Esophagus (tissue), 2 donors: ENCODE results near the gene VPS13D. TPM values are rescaled to one million over a fixed set of nuclear protein-coding genes. Genes with fewer than 3 reads are reported as not detected.

Experiments used
- H3K27ac ChIP-seq, 2 donors: one replicate each; pipeline ENCODE4 v1.5.1; 2013; ENCODE audit warnings: low read depth in 2 of 2, mild to moderate bottlenecking in 2 of 2, inconsistent platforms in 1 of 2, low read length in 1 of 2, moderate library complexity in 1 of 2
- H3K27me3 ChIP-seq, 2 donors: one replicate each; pipeline ENCODE4 v1.6.1; 2013; ENCODE audit warnings: low read length in 2 of 2, control low read depth in 1 of 2, mild to moderate bottlenecking in 1 of 2; ENCODE audit not compliant: insufficient read depth in 2 of 2, control insufficient read depth in 1 of 2
- H3K36me3 ChIP-seq, 2 donors: one replicate each; pipeline ENCODE4 v1.6.1; 2013; ENCODE audit warnings: low read length in 1 of 2; ENCODE audit not compliant: control insufficient read depth in 2 of 2, insufficient read depth in 2 of 2
- H3K4me1 ChIP-seq, 2 donors: one replicate each; pipeline ENCODE4 v1.6.1; 2013; ENCODE audit warnings: low read length in 1 of 2; ENCODE audit not compliant: control insufficient read depth in 2 of 2, insufficient read depth in 2 of 2
- H3K4me3 ChIP-seq, 2 donors: one replicate each; pipeline ENCODE4 v1.5.1; 2013; ENCODE audit warnings: low read length in 2 of 2, mild to moderate bottlenecking in 2 of 2, low read depth in 1 of 2, moderate library complexity in 1 of 2
- H3K9me3 ChIP-seq, 2 donors: one replicate each; pipeline ENCODE4 v1.6.1; 2013; ENCODE audit warnings: mild to moderate bottlenecking in 2 of 2, low read depth in 1 of 2, low read length in 1 of 2, moderate library complexity in 1 of 2; ENCODE audit not compliant: control insufficient read depth in 2 of 2, insufficient read depth in 1 of 2
- WGBS, 2 donors: extraction: QIAGEN DNeasy Blood & Tissue Kit; methylation state at CpG; one replicate each; pipeline ENCODE4 v1.1.7; 2013; 5-methylcytosine and 5-hydroxymethylcytosine counted together
- polyA plus RNA-seq, 2 donors: library from polyadenylated mRNA; stranded (reverse); fragments of 200-250 nt; gene quantifications; one replicate each; pipeline ENCODE4 v1.2.3, GENCODE V29; 2013
- donor health status: healthy with polysubstance abuse.
- donor health status: Bipolar disorder and iron deficiency.

Gene VPS13D
- polyA plus RNA-seq, 2 donors = 26.3 to 36.9 TPM

GRCh38 chr1:12549460-12550349, 319.9 kb downstream of the VPS13D start:
- Histone ChIP-seq H3K36me3 (no peaks in the 10 kb centered on the region), H3K4me1 (peaks cover 5 to 6% of the 10 kb centered on the region in 2 donors), H3K9me3 (no peaks in the 10 kb centered on the region), H3K27ac (peak overlapping the region; percentile 47 to 56), H3K4me3 (no peak overlapping the region), H3K27me3 (no peaks in the 10 kb centered on the region)
- WGBS, 2 donors = 23 to 41% methylated on average over 30 to 31 of the region's 31 CpGs

- no peaks in the 10 kb centered on the region for H3K9me3 ChIP-seq
- H3K4me1 ChIP-seq = peaks cover 5 to 6% of the 10 kb centered on the region in 2 donors
- no peak overlapping the region for H3K4me3 ChIP-seq
- no peak overlapping the region for H3K27ac ChIP-seq
- no peaks in the 10 kb centered on the region for H3K36me3 ChIP-seq
- H3K27me3 ChIP-seq = no peaks in the 10 kb centered on the region
Measured at GRCh38 chr1:12551584-12551983, 321.8 kb downstream of the VPS13D start.

DNA sequence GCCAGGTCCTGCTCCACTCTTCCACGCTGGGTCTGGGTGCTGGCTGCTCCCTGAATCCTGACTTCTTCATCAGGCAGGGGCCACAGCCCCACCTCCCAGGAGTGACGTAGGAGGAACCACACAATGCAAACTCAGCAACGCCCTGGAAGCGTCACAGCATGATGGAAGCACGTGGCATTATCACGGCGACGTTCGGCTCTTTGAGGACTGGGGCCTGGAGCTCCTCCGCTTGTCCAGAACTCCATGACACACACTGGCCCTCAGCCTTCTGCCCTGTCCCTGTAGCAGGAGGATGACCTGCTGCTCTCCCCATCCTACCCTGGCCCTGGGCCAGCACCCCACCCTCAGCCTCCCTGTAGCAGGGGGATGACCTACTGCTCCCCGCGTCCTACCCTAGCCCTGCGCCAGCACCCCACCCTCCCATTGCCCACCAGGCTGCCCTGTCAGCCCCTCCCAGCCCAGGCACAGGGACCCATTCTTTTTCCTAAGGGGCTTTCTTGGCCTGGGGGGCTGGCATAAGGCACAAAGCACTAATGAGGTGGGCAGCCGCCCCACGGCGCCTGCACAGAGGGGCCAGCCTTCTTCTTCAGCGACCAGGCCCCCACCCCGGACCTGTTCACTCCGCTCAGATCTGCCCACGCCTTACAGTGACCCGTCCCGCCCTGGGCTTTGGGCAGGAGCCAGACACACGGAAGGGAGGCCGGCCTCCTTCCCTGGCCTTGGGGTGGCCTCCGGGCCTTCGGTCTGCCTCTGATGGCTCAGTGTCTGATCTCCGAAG, 322.5 kb downstream of the VPS13D start:
- 88 to 89% methylated on average over 27 of the region's 27 CpGs for WGBS, 2 donors
- peaks cover 5 to 6% of the 10 kb centered on the region in 2 donors for H3K4me1 ChIP-seq
- peak overlapping the region; percentile 36 to 44 for H3K27ac ChIP-seq

DNA sequence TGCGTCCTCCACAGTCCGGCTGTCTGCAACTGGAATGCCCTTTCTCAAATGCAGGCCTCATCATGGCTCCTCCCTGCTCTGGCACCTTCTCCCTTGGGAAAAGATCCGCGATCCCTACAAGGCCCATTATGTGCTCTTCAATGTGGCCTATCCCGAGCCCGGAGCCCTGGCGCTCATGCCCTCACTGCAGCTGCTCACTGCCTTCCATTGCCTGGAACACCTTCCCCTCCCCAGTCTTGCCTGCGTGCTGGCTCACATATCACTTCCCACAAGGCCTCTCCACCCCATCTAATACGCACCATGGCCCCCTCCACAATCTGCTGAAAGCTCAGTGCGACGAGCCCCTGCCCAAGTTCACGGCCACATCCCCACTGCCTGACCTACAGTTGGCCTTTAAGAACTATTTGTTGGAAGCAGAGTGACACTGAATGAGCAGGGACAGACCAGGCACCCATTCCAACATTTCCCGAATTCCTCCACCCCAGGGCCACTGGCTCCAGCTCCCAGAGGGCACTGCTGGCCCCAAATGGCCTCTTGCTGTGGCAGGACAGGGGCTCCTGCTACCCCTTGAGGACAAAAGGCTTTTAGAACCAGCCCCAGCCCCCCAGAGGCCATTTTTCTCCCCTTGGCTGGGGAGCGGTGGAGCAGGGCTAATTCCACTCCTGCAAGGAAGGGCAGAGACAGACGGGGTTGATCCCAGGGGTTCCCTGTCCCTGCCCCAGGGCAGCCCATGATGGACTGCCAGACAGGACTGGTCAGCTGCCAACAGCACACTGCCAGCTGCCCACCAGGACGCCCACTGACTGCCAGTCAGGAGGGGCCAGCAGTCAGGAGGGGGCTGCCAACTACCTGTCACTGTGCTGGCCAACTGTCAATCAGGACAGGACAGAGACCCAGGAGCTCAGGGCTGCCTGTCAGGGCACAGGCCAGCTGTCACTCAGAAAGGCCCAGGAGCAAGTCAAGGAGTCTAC, 323.4 kb downstream of the VPS13D start:
- peaks cover 5 to 6% of the 10 kb centered on the region in 2 donors for H3K4me1 ChIP-seq
- H3K9me3 ChIP-seq = peaks cover 0 to 2% of the 10 kb centered on the region in 2 donors
- no peaks in the 10 kb centered on the region for H3K36me3 ChIP-seq
- H3K4me3 ChIP-seq = no peak overlapping the region
- peak overlapping the region; percentile 44 to 71 for H3K27ac ChIP-seq
- no peaks in the 10 kb centered on the region for H3K27me3 ChIP-seq
- 78 to 80% methylated on average over 16 of the region's 16 CpGs for WGBS, 2 donors

More for the DNA sequence above, 322.5 kb downstream of the VPS13D start:
- no peaks in the 10 kb centered on the region for H3K27me3 ChIP-seq
- no peaks in the 10 kb centered on the region for H3K9me3 ChIP-seq
- no peak overlapping the region for H3K4me3 ChIP-seq
- no peaks in the 10 kb centered on the region for H3K36me3 ChIP-seq

GRCh38 chr1:12553963-12554362, 324.1 kb downstream of the VPS13D start:
- no peak overlapping the region for H3K4me3 ChIP-seq
- no peaks in the 10 kb centered on the region for H3K27me3 ChIP-seq
- no peaks in the 10 kb centered on the region for H3K36me3 ChIP-seq
- 85 to 88% methylated on average over 3 of the region's 3 CpGs for WGBS, 2 donors
- peaks cover 0 to 2% of the 10 kb centered on the region in 2 donors for H3K9me3 ChIP-seq
- peak overlapping the region; percentile 44 to 71 for H3K27ac ChIP-seq
- H3K4me1 ChIP-seq = peaks cover 5 to 6% of the 10 kb centered on the region in 2 donors

GRCh38 chr1:12554521-12555305, 324.9 kb downstream of the VPS13D start:
- no peaks in the 10 kb centered on the region for H3K27me3 ChIP-seq
- no peak overlapping the region for H3K4me3 ChIP-seq
- H3K9me3 ChIP-seq = peaks cover 0 to 2% of the 10 kb centered on the region in 2 donors
- no peaks in the 10 kb centered on the region for H3K36me3 ChIP-seq
- H3K4me1 ChIP-seq = peaks cover 0 to 6% of the 10 kb centered on the region in 2 donors
- no peak overlapping the region for H3K27ac ChIP-seq
- WGBS, 2 donors = 90 to 92% methylated on average over 18 of the region's 18 CpGs

DNA sequence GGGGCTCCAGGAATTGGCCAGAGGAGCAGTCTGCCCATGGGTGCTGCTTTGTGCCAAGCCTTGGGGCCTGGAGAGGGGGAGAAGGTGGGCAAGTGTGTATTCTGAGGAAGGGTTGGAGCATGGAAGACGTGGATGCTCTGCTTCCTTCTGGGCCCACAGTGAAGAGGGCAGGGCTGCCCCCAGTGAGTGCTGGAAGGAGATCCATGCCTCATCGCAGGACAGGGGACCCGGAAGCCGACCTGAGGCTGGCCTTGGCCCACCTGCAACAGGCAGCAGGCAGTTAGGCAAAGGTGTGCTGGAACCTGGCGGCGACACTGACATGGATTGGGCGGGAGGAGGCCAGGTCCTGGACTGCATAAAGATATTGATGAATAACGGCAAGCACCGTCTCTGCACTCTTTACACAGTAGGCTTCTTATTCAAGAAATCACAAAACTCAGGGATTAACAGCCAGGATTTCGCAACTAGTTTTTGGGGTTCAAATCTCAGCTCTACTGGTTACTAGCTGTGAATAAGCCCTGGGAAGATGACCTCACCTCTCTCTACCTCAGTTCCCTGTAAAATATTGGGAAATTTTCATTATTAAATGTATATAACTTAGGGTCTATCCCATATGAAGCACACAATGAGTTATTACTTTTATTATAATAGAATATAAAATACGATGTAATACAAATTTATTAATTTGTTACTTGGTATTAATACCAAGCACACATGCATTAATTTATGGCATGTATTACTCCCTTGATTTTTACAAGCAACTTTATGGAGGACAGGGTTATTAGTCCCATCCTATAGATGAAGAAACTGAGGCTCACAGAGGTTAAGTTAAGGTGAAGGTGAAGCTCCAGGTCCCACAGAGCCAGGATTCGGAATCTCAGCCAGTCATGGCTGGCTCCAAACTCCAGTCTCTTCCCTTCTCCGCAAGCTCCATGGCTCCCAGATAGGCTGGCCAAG, 325.9 kb downstream of the VPS13D start:
- H3K9me3 ChIP-seq = peaks cover 0 to 2% of the 10 kb centered on the region in 2 donors
- WGBS, 2 donors = 86 to 89% methylated on average over 13 of the region's 13 CpGs
- H3K4me3 ChIP-seq = no peak overlapping the region
- H3K36me3 ChIP-seq = no peaks in the 10 kb centered on the region
- peak overlapping the region; percentile 57 to 77 for H3K27ac ChIP-seq
- peaks cover 0 to 6% of the 10 kb centered on the region in 2 donors for H3K4me1 ChIP-seq
- H3K27me3 ChIP-seq = no peaks in the 10 kb centered on the region

- Histone ChIP-seq H3K27me3 (no peaks in the 10 kb centered on the region), H3K27ac (peak overlapping the region; percentile 75 to 77), H3K4me1 (peaks cover 3 to 6% of the 10 kb centered on the region in 2 donors), H3K4me3 (no peak overlapping the region), H3K36me3 (no peaks in the 10 kb centered on the region), H3K9me3 (peaks cover 0 to 2% of the 10 kb centered on the region in 2 donors)
- 37 to 44% methylated on average over 9 of the region's 9 CpGs for WGBS, 2 donors
Measured at GRCh38 chr1:12556368-12556930, 326.6 kb downstream of the VPS13D start.
